GM12878 (cell line): ENCODE data around the gene CRMP1. TPM values are rescaled to one million over a fixed set of nuclear protein-coding genes. Genes with fewer than 3 reads are reported as not detected.

ENCODE experiments used
- ATAC-seq: fragments of 200-7000 bp; cut with Tn5 transposase; 3 replicates; pipeline ENCODE4 v1.9.1; 2020; ENCODE audit warnings: mild to moderate bottlenecking, moderate library complexity
- BruUV-seq: library from RNA; stranded (reverse); fragments of 400-500 nt; replicated peaks from 2 replicates; lab custom pipeline; 2021; lab: Mats Ljungman, UMichigan
- CTCF ChIA-PET: fragments of 300-600 bp; sonication (Branson Sonifier 250); formaldehyde crosslinking; extraction: SDS; loops from one replicate; lab custom pipeline; 2021; ENCODE audit warnings: inconsistent platforms; lab: Yijun Ruan, JAX
- POLR2A ChIA-PET: fragments of 350-600 bp; formaldehyde crosslinking; extraction: SDS; loops from one replicate; lab custom pipeline; 2021; ENCODE audit warnings: inconsistent platforms; lab: Charles Lee
- RAD21 ChIA-PET: fragments of 300-600 bp; sonication (Branson Sonifier 250); formaldehyde crosslinking; loops from one replicate; lab custom pipeline; 2023; ENCODE audit warnings: antibody characterized with exemption; ENCODE audit not compliant: unreplicated experiment; lab: Charles Lee
- SMC1A ChIA-PET: fragments of 300-600 bp; sonication (Branson Sonifier 250); formaldehyde crosslinking; loops from one replicate; lab custom pipeline; 2023; ENCODE audit not compliant: unreplicated experiment, uncharacterized antibody; lab: Charles Lee
- DNase-seq: peaks from one replicate; pipeline ENCODE4 v3.0.0-alpha.2; 2011; ENCODE audit warnings: low read depth, low spot score
- FAIRE-seq: peaks from 3 replicates; lab custom pipeline; 2011; peaks lifted over from hg19 to GRCh38; lab: Jason Lieb, UNC
- H2AFZ ChIP-seq: 2 replicates; pipeline ENCODE4 v1.6.0; 2011; ENCODE audit warnings: low read depth, low read length, control low read depth; ENCODE audit not compliant: control insufficient read depth
- H3K27ac ChIP-seq: 2 replicates; pipeline ENCODE4 v1.5.1; 2011; ENCODE audit warnings: control low read depth; ENCODE audit not compliant: control insufficient read depth, insufficient read depth
- H3K27me3 ChIP-seq, 2 experiments: replicated peaks in 1 of 2; 2 replicates each; pipeline versions ENCODE4 v1.6.0 to v1.6.1; 2011; ENCODE audit warnings: low read length in 1 of 2; ENCODE audit not compliant: control insufficient read depth in 2 of 2, insufficient read depth in 2 of 2
- H3K36me3 ChIP-seq, 2 experiments: 2 replicates each; pipeline ENCODE4 v1.5.1; 2011; ENCODE audit warnings: low read length in 1 of 2; ENCODE audit not compliant: control insufficient read depth in 2 of 2, insufficient read depth in 2 of 2
- H3K4me1 ChIP-seq: 2 replicates; pipeline ENCODE4 v1.6.1; 2011; ENCODE audit warnings: mild to moderate bottlenecking, low read length, moderate library complexity, mixed read lengths; ENCODE audit not compliant: control insufficient read depth, insufficient read depth
- H3K4me2 ChIP-seq: 2 replicates; pipeline ENCODE4 v1.6.0; 2011; ENCODE audit warnings: control low read depth; ENCODE audit not compliant: control insufficient read depth, insufficient read depth
- H3K4me3 ChIP-seq: fragments of 200-600 bp; sonication (generic); 2 replicates; pipeline ENCODE4 v1.5.1; 2016
- H3K79me2 ChIP-seq: 2 replicates; pipeline ENCODE4 v1.6.0; 2011; ENCODE audit warnings: low read length; ENCODE audit not compliant: control insufficient read depth, insufficient read depth
- H3K9ac ChIP-seq: 2 replicates; pipeline ENCODE4 v1.8.0; 2011; ENCODE audit warnings: low read length, control low read depth, mixed read lengths; ENCODE audit not compliant: control insufficient read depth, insufficient read depth
- H3K9me3 ChIP-seq: replicated peaks from 3 replicates; pipeline ENCODE4 v1.5.1; 2011; ENCODE audit warnings: mild to moderate bottlenecking, low read length; ENCODE audit not compliant: control insufficient read depth, insufficient read depth
- H4K20me1 ChIP-seq: 2 replicates; pipeline ENCODE4 v1.6.0; 2011; ENCODE audit not compliant: control insufficient read depth, insufficient read depth
- ASH2L ChIP-seq: fragments of 300-600, 200-600 bp; sonication (generic); IDR thresholded peaks from 2 replicates; pipeline ENCODE4 v1.6.1; 2017; ENCODE audit warnings: low read depth, mild to moderate bottlenecking, borderline replicate concordance
- E4F1 ChIP-seq: fragments of 450-650 bp; IDR thresholded peaks from 2 replicates; pipeline ENCODE4 v1.6.1; 2018; ENCODE audit warnings: borderline replicate concordance, mild to moderate bottlenecking; ENCODE audit not compliant: partially characterized antibody
- HDAC2 ChIP-seq: fragments of 200-600 bp; sonication (generic); IDR thresholded peaks from 2 replicates; pipeline ENCODE4 v1.6.1; 2017
- HSF1 ChIP-seq: fragments of 150-350 bp; IDR thresholded peaks from 2 replicates; pipeline ENCODE4 v1.6.1; 2014; ENCODE audit warnings: mild to moderate bottlenecking, low read depth, low read length
- IRF3 ChIP-seq: fragments of 450-650 bp; IDR thresholded peaks from 2 replicates; pipeline ENCODE4 v1.6.1; 2014; ENCODE audit warnings: mild to moderate bottlenecking
- LARP7 ChIP-seq: fragments of 450-650 bp; IDR thresholded peaks from 2 replicates; pipeline ENCODE4 v1.6.1; 2017; ENCODE audit warnings: mild to moderate bottlenecking
- NFIC ChIP-seq: IDR thresholded peaks from 2 replicates; pipeline ENCODE4 v1.6.1; 2012; ENCODE audit warnings: low read depth, mild to moderate bottlenecking, inconsistent platforms, low read length, moderate library complexity
- NR2C1 ChIP-seq: fragments of 450-650 bp; IDR thresholded peaks from 2 replicates; pipeline ENCODE4 v1.6.1; 2017; ENCODE audit warnings: antibody characterized with exemption, mild to moderate bottlenecking, moderate library complexity
- NR2C2 ChIP-seq: IDR thresholded peaks from 2 replicates; pipeline ENCODE4 v1.6.1; 2011; ENCODE audit warnings: borderline replicate concordance, low read depth; ENCODE audit not compliant: control insufficient read depth, insufficient read length
- RAD21 ChIP-seq: IDR thresholded peaks from 2 replicates; pipeline ENCODE4 v1.6.1; 2011; ENCODE audit warnings: mild to moderate bottlenecking, low read depth, low read length, moderate library complexity; ENCODE audit not compliant: insufficient read depth
- RAD51 ChIP-seq: fragments of 450-650 bp; IDR thresholded peaks from 2 replicates; pipeline ENCODE4 v1.6.1; 2016; ENCODE audit warnings: moderate library complexity, mild to moderate bottlenecking, inconsistent platforms
- RCOR1 ChIP-seq: conservative IDR thresholded peaks from 2 replicates; pipeline ENCODE4 v1.6.1; 2012; ENCODE audit warnings: low read depth, low read length, improper control_type of control experiment
- RFX5 ChIP-seq: IDR thresholded peaks from 2 replicates; pipeline ENCODE4 v1.6.1; 2011; ENCODE audit warnings: low read depth, low read length, improper control_type of control experiment
- ZBTB4 ChIP-seq: fragments of 450-650 bp; formaldehyde crosslinking; IDR thresholded peaks from 2 replicates; pipeline ENCODE4 v1.4.0; 2022; ENCODE audit warnings: mild to moderate bottlenecking, moderate library complexity
- WGBS: methylation state at CpG from one replicate; pipeline ENCODE4 v1.1.6; 2016; ENCODE audit warnings: low lambda C conversion rate; ENCODE audit not compliant: insufficient replicate concordance, insufficient coverage; ENCODE audit errors: missing lambda C conversion rate; 5-methylcytosine and 5-hydroxymethylcytosine counted together
- in situ Hi-C: fragments of 300-500 bp; cut with MboI; formaldehyde crosslinking; loops from 9 replicates; pipeline ENCODE4 v1.14.3; 2018; ENCODE audit warnings: mixed read lengths
- intact Hi-C: fragments of 100-400 bp; cut with micrococcal nuclease; formaldehyde crosslinking; loops from one replicate; pipeline ENCODE4 v1.14.2; 2022; ENCODE audit not compliant: unreplicated experiment
- polyA plus RNA-seq, 11 experiments: library from polyadenylated mRNA; depleted of rRNA in 4 of 11; unstranded in 6 of 11; stranded (reverse) in 5 of 11; fragments of >200 nt; fragmentation: Nextera tagmentation in 4 of 11; fragmentation: Illumina TruSeq in 1 of 11; extraction: Ambion mirVana in 4 of 11; extraction: Trizol in 1 of 11; gene quantifications; 1 replicate in 1 of 11; 2 replicates in 10 of 11; pipeline versions ENCODE4 v1.2.1 to v1.2.3, GENCODE V29; 2011 to 2016; ENCODE audit warnings: inconsistent platforms in 2 of 11, missing spikeins in 2 of 11, low read depth in 1 of 11
- total RNA-seq, 4 experiments: library from RNA; depleted of rRNA in 3 of 4; stranded (reverse); fragments of >200 nt in 3 of 4; fragmentation: Illumina TruSeq in 1 of 4; extraction: Trizol in 1 of 4; gene quantifications; 2 replicates each; pipeline versions ENCODE4 v1.2.1 to v1.2.3, GENCODE V29; 2013 to 2021

CRMP1 gene
- total and polyA plus RNA-seq, 10 of the 15 experiments (the other 5 are each of a cell fraction or from before 2014, with no cell fraction given) = 0.03 to 1.4 (median 0.12) TPM; not detected in 2

- TF ChIP-seq IRF3 (no peak), NR2C1 (no peak), RCOR1 (no peak), ASH2L (no peak)
Measured at GRCh38 chr4:5926598-5926997, 33.7 kb upstream of the CRMP1 start (continued).

GRCh38 chr4:5925419-5926200, 32.7 kb upstream of the CRMP1 start:
- H3K27ac ChIP-seq = no peak overlapping the region
- H3K4me2 ChIP-seq = no peak overlapping the region
- no peak overlapping the region for H3K4me3 ChIP-seq
- DNase-seq (no peak), ATAC-seq (no peak), FAIRE-seq (no peak)
- H3K9me3 ChIP-seq = no peaks in the 10 kb centered on the region
- no peak overlapping the region for H3K9ac ChIP-seq
- CTCF ChIA-PET = no interaction called here
- H3K27me3 ChIP-seq = peaks cover 2 to 3% of the 10 kb centered on the region in 2 experiments; a peak in 3 of 4 replicates
- no peaks in the 10 kb centered on the region for H3K79me2 ChIP-seq
- in situ Hi-C loops (no loop called here), intact Hi-C loops (no loop called here)
- POLR2A ChIA-PET = no interaction called here
- SMC1A ChIA-PET = no interaction called here
- H2AFZ ChIP-seq = no peak overlapping the region
- no peaks in the 10 kb centered on the region for H3K36me3 ChIP-seq
- RAD21 ChIA-PET = no interaction called here
- no TSS peak for BruUV-seq
- no peaks in the 10 kb centered on the region for H3K4me1 ChIP-seq
- no peaks in the 10 kb centered on the region for H4K20me1 ChIP-seq
- 41% methylated on average over 16 of the region's 16 CpGs for WGBS
- TF ChIP-seq NFIC = no peak
- TF ChIP-seq E4F1 = no peak
- TF ChIP-seq ZBTB4 (CRISPR knock-in tag) = no peak
- TF ChIP-seq RFX5 = no peak
- no peak for TF ChIP-seq NR2C2
- TF ChIP-seq RAD21 = no peak
- TF ChIP-seq LARP7 = no peak
- no peak for TF ChIP-seq RAD51
- TF ChIP-seq HDAC2 = no peak
- TF ChIP-seq HSF1 = no peak
